ENCODE results near the gene WDR20.

Gene WDR20

GRCh38 chr14:102227184-102227964 lies 87.7 kb downstream of the WDR20 start:
- no peaks in the 10 kb centered on the region for H3K79me2 ChIP-seq (ENCODE audit: control insufficient read depth, low read length)
- TF ChIP-seq, protein P1, sequence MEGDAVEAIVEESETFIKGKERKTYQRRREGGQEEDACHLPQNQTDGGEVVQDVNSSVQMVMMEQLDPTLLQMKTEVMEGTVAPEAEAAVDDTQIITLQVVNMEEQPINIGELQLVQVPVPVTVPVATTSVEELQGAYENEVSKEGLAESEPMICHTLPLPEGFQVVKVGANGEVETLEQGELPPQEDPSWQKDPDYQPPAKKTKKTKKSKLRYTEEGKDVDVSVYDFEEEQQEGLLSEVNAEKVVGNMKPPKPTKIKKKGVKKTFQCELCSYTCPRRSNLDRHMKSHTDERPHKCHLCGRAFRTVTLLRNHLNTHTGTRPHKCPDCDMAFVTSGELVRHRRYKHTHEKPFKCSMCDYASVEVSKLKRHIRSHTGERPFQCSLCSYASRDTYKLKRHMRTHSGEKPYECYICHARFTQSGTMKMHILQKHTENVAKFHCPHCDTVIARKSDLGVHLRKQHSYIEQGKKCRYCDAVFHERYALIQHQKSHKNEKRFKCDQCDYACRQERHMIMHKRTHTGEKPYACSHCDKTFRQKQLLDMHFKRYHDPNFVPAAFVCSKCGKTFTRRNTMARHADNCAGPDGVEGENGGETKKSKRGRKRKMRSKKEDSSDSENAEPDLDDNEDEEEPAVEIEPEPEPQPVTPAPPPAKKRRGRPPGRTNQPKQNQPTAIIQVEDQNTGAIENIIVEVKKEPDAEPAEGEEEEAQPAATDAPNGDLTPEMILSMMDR (IDR thresholded peaks at IDR 0.05; ENCODE audit: low read depth, low read length, poor library complexity, severe bottlenecking): no peak
- TF ChIP-seq EZH2phosphoT487 (IDR thresholded peaks at IDR 0.05; ENCODE audit: borderline replicate concordance, low read length): no peak
- no peaks in the 10 kb centered on the region for H3F3A ChIP-seq (ENCODE audit: control insufficient read depth, insufficient read depth)
- no peaks in the 10 kb centered on the region for H3K9me3 ChIP-seq (ENCODE audit: control insufficient read depth, insufficient read depth, low read length)
- no peak overlapping the region for H3K4me3 ChIP-seq (ENCODE audit: low read length)
- no peaks in the 10 kb centered on the region for H3K36me3 ChIP-seq (ENCODE audit: control insufficient read depth, low read length)
- H3K27me3 ChIP-seq (ENCODE audit: control insufficient read depth, low read length): no peaks in the 10 kb centered on the region
- peaks cover 3% of the 10 kb centered on the region for H3K4me1 ChIP-seq (ENCODE audit: control insufficient read depth, low read length)
- no peak overlapping the region for H3K4me2 ChIP-seq (ENCODE audit: low read length)
- no peak overlapping the region for H3K27ac ChIP-seq (ENCODE audit: low read depth, low read length)
- no peaks in the 10 kb centered on the region for H3K9me2 ChIP-seq (replicated peaks; ENCODE audit: control insufficient read depth, low read length)
- H4K20me1 ChIP-seq (ENCODE audit: control insufficient read depth, insufficient read depth, low read depth, low read length): 0 out of 2 replicates have a peak, but pooled peaks cover 2% of the 10 kb centered on the region

DNA sequence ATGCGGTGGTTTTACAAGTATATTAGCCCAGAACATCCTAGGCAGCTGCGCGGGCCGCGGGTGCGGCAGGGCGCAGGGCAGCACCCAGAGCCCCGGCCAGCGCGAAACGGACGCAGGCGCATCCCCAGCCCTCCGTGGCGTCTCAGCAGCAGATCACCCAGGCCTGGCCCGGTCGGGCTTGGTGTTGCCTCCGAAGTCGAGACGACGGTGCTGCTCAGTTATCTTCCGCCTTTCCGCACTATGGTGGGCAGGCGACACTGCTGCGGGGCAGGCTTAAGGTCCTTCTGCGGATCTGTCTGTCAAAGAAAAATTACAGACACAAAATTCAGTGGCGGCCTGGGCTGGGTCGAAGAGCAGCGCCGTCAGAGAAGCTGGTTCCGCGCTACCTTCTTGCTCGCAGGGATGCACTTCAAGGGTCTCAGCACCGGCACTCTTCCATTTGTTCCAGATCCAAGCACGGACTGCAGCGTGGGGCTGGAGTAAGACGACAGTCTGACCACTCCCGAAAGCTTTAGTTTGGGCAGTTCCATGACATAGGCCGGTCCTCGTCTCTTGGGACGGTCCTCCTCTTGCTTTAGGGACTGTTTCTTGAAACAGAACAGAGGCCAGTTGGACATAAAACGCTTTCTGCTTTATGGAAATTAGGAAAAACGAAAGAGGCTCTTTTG lies 89.5 kb downstream of the WDR20 start:
- H3K9me3 ChIP-seq (ENCODE audit: control insufficient read depth, insufficient read depth, low read length): no peaks in the 10 kb centered on the region
- H3K4me2 ChIP-seq (ENCODE audit: low read length): no peak overlapping the region
- TF ChIP-seq EZH2phosphoT487 (IDR thresholded peaks at IDR 0.05; ENCODE audit: borderline replicate concordance, low read length): no peak
- TF ChIP-seq, protein P1 (IDR thresholded peaks at IDR 0.05; ENCODE audit: low read depth, low read length, poor library complexity, severe bottlenecking): no peak
- H3K27me3 ChIP-seq (ENCODE audit: control insufficient read depth, low read length): no peaks in the 10 kb centered on the region
- no peak overlapping the region for H3K4me3 ChIP-seq (ENCODE audit: low read length)
- H3K27ac ChIP-seq (ENCODE audit: low read depth, low read length): no peak overlapping the region
- no peaks in the 10 kb centered on the region for H4K20me1 ChIP-seq (ENCODE audit: control insufficient read depth, insufficient read depth, low read depth, low read length)
- H3K9me2 ChIP-seq (replicated peaks; ENCODE audit: control insufficient read depth, low read length): no peaks in the 10 kb centered on the region
- H3F3A ChIP-seq (ENCODE audit: control insufficient read depth, insufficient read depth): no peaks in the 10 kb centered on the region
- peaks cover 16% of the 10 kb centered on the region for H3K4me1 ChIP-seq (ENCODE audit: control insufficient read depth, low read length)
- H3K36me3 ChIP-seq (ENCODE audit: control insufficient read depth, low read length): no peaks in the 10 kb centered on the region
- H3K79me2 ChIP-seq (ENCODE audit: control insufficient read depth, low read length): no peaks in the 10 kb centered on the region

- no peak overlapping the region for H3K4me3 ChIP-seq (ENCODE audit: low read length)
- H3K27me3 ChIP-seq (ENCODE audit: control insufficient read depth, low read length): no peaks in the 10 kb centered on the region
- TF ChIP-seq, protein P1 (IDR thresholded peaks at IDR 0.05; ENCODE audit: low read depth, low read length, poor library complexity, severe bottlenecking): no peak
- no peak for TF ChIP-seq EZH2phosphoT487 (IDR thresholded peaks at IDR 0.05; ENCODE audit: borderline replicate concordance, low read length)
- H3K4me1 ChIP-seq (ENCODE audit: control insufficient read depth, low read length): peaks cover 16% of the 10 kb centered on the region
- no peaks in the 10 kb centered on the region for H3K9me2 ChIP-seq (replicated peaks; ENCODE audit: control insufficient read depth, low read length)
- H4K20me1 ChIP-seq (ENCODE audit: control insufficient read depth, insufficient read depth, low read depth, low read length): no peaks in the 10 kb centered on the region
- no peak overlapping the region for H3K4me2 ChIP-seq (ENCODE audit: low read length)
- H3F3A ChIP-seq (ENCODE audit: control insufficient read depth, insufficient read depth): no peaks in the 10 kb centered on the region
- H3K27ac ChIP-seq (ENCODE audit: low read depth, low read length): no peak overlapping the region
- no peaks in the 10 kb centered on the region for H3K36me3 ChIP-seq (ENCODE audit: control insufficient read depth, low read length)
- H3K9me3 ChIP-seq (ENCODE audit: control insufficient read depth, insufficient read depth, low read length): no peaks in the 10 kb centered on the region
- H3K79me2 ChIP-seq (ENCODE audit: control insufficient read depth, low read length): no peaks in the 10 kb centered on the region
Observed at GRCh38 chr14:102229739-102230092, 90.0 kb downstream of the WDR20 start.
